Upper lobe of left lung (tissue), 4 donors: Measurements from ENCODE around the gene PSMD1.
"Not testable (repeated sequence)": the region's sequence is repeated elsewhere in the genome, so short reads cannot be mapped to it uniquely, and the experiment has no call there.

Experiments
- CTCF ChIP-seq, 6 experiments: fragments of 450-650 bp in 4 of 6; fragments of 200-600 bp in 2 of 6; sonication (generic) in 2 of 6; IDR thresholded peaks; one replicate each; pipeline ENCODE4 v1.5.1; 2016 to 2019; ENCODE audit warnings: antibody characterized with exemption in 6 of 6
- POLR2A ChIP-seq, 4 donors: fragments of 450-650 bp; IDR thresholded peaks; one replicate each; pipeline ENCODE4 v1.5.1; 2016 to 2017; ENCODE audit warnings: antibody characterized with exemption in 4 of 4, mild to moderate bottlenecking in 2 of 4
- POLR2AphosphoS5 ChIP-seq, 2 donors: sonication (generic); formaldehyde crosslinking; IDR thresholded peaks; one replicate each; pipeline ENCODE4 v1.5.1; 2017; ENCODE audit warnings: antibody characterized with exemption in 2 of 2

GRCh38 chr2:231100321-231100720, 43.7 kb downstream of the PSMD1 start:
- not testable (repeated sequence) for TF ChIP-seq CTCF, POLR2AphosphoS5, POLR2A (IDR thresholded peaks at IDR 0.05)
